HS-27A (cell line): Measurements from ENCODE around the gene NMU.
"Not testable (repeated sequence)": the region's sequence is repeated elsewhere in the genome, so short reads cannot be mapped to it uniquely, and the experiment has no call there.

Experiments
- DNase-seq: peaks from one replicate; pipeline ENCODE4 v3.0.0-alpha.2; 2012; ENCODE audit warnings: low read depth, missing footprints

NMU gene

DNA sequence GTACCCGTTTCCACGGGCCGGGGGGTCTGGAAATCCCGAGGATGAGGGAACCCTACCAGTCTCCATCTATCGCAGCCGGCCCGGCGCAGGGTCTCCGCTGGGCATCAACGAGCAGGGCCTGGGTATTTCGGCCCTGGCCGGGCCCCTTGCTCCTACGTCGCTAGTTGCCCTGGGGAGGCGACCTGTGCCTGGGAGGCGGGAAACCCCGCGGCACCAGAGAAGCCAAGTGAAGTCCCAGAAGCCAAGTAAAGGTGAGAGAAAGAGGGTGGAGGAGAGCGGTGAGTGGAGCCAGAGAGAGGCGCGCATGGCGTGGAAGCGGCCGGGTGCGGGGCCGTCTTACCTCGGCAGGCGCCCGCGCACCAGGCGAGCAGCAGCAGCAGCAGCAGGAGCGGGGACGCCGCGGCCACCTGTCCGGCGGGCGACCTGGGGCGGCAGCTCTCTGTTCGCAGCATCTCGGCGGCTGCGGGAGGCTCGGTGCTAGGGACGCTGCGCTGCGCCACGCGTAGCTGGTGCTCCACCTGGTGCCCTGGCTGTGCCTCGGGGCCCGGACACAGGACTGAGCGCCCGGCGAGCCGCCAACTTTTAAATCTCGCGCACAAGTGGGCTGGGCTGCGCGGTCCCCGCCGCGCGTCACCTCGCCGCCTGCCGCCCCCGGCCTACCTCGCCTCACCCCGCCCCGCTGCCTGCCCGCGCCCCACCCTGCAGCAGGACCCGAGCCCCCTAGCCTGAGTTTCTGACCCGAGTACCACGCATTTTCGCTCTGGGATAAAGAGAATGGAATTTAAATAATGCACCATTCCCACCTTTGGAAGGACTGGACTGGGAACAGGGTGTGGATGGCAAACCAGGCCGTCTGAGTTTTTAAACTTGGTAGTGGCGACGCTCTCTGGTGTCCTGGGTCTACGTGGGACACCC, at the start of gene NMU:
TSS of gene NMU (minus strand) at position 558 of the 915 bp plus-strand sequence. CDS start at position 452, 106 bp downstream.
- no peak for DNase-seq

- DNase-seq, result no peak
These were observed 48.2 kb upstream of the NMU start for GRCh38 chr4:55684276-55684675.

DNA sequence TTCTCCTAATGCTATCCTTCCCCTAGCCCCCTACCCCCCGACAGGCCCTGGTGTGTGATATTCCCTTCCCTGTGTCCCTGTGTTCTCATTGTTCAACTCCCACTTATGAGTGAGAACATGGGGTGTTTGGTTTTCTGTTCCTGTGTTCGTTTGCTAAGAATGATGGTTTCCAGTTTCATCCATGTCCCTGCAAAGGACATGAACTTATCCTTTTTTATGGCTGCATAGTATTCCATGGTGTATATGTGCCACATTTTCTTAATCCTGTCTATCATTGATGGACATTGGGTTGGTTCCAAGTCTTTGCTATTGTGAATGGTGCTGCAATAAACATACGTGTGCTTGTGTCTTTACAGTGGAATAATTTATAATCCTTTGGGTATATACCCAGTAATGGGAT, 46.7 kb upstream of the NMU start:
- DNase-seq, result not testable (repeated sequence)

- DNase-seq, result no peak
These were observed 46.2 kb upstream of the NMU start for GRCh38 chr4:55682295-55682694.

DNA sequence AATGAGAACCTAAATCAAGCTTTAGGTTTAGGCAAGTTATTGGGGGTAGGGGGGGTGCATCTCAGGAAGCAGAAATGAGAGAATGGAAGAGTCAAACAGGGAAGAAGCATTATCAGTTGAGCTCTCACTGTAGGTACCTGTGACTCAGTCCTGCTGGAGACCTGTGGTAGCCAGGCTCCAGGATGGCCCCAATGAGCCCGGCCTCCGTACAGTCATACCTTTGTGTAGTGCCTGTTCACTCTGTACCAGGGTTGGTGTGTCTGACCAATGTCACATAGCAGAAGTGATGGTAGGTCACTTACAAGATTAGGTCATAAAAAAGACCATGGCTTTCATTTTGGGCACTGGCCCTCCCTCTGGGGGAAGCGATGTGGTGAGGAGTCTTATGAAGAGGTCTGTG, 45.3 kb upstream of the NMU start:
- no peak for DNase-seq

GRCh38 chr4:55675196-55675793, 39.2 kb upstream of the NMU start:
- DNase-seq, result no peak

DNA sequence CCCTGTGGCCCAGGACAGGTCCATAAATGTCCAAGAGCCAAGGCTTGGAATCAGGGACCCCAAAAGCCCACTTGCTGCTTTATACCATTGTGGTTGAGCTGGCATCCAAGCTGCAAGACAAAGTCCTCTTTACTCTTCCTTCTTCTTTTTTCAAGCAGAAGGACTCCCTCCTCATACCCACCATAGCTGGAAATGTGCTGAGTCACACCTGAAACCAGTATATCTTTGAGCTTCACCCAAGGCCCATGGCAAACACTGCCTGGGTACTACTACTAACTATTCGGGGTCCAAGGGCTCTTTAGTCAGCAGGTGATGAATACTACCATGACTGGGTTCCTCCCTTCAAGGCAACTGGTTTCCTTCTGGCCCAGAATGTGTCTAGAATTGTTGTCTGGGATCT, 37.3 kb upstream of the NMU start:
- no peak for DNase-seq

DNA sequence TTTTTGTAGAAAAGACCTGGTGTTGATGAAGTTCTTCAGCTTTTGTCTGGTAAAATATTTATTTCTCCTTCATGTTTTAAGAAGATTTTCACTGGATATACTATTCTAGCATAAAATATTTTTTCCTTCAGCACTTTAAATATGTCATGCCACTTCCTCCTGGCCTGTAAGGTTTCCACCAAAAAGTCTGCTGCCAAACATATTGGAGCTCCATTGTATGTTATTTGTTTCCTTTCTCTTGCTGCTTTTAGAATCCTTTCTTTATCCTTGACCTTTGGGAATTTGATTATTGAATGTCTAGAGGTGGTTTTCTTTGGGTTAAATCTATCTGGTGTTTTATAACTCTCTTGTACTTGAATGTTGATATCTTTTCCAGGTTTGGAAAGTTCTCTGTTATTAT, 35.6 kb upstream of the NMU start:
- no peak for DNase-seq

DNA sequence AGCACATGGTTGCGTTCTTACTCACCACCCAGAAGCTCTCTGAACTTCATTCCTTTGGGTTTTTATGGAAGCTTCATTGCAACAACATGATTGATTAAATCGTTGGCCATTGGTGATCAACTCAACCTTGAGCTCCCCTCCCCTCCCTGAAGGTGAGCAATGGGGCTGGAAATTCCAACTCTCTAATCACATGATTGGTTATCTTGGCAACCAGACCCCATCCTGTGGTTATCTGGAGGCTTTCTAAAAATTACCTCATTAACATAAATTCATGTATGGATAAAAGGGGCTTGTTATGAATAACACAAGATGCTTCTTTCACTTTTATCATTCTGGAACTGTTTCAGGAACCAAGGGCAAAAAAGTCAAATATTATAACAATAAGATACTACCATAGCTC, 34.6 kb upstream of the NMU start:
- DNase-seq, result no peak

DNA sequence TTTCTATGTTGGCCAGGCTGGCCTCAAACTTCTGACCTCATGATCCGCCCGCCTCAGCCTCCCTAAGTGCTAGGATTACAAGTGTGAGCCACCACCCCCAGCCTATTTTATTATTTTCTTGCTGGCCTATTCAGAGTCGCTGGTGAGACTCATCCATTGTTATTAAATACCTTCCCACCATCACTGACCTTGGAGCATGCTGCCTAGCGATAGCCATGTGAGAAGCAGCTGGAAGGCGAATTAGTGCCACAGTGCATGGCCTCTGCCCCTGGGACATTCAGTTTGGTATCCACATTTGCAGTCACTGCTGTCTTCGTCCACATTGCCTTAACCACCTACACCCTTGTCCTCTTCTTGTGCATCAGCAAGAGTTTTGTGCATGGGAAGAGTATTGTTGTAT, 32.4 kb upstream of the NMU start:
- DNase-seq, result no peak

DNA sequence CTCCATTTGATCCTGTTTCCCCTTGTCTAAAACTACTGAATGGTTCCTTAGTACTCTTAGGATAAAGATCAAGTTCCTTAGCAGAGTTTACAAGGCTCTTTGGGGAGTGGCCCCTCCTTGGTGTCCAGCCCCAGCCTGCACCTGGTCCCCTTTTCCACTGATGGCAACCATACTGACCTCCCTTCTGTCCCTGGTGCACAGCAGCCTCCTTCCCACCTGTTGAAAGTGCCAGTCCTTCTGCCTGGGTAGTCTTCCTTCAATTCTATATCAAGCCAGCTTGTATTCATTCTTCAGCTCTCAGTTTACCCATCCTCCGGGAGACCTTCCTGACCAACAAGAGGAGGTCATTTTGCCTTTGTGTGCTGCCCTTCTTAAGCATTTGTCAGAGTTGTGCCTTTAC, 30.4 kb upstream of the NMU start:
- no peak for DNase-seq

- no peak for DNase-seq
These were observed 27.0 kb upstream of the NMU start for GRCh38 chr4:55663145-55663544.

- no peak for DNase-seq
These were observed 25.4 kb upstream of the NMU start for GRCh38 chr4:55661398-55662056.

- no peak for DNase-seq
These were observed 22.6 kb upstream of the NMU start for GRCh38 chr4:55658657-55659056.

DNA sequence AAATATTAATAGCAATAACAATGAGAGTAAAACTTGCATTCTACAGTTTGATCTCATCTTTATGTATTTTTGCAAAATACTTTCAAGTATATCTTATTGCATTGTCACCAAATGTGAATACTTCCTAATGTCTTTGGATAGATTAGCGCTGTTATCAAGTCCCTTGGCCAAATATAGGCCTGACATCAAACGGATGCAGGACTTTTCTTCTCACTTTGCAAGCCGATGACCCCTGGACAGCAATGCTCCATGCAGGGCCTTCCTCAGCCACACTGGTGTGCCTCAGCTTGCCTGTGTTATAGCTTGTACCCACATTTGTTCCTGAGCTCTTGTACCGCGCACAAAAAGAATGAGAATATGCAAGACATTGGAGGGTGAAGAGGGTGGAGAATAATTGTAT, 18.0 kb upstream of the NMU start:
- DNase-seq, result no peak

GRCh38 chr4:55650483-55650882, 14.4 kb upstream of the NMU start:
- DNase-seq, result no peak

GRCh38 chr4:55637272-55637820, 1.2 kb upstream of the NMU start:
- no peak for DNase-seq

DNA sequence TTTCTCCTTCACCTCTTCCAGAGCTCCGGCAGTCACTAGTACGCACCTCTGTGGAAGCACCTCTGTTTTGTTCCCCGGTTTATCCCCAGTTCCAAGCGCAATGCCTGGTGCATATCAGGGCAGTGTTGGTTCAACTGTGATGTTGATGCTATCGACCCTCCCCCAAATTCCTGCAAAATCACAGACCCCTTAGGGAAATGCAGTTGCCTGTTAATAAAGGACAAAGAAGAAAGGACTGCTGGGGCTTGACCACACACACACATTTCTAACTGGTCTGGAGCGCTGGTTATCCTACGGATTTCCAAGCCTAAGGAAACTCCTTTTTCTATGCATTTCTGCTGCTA, 530 bp upstream of the NMU start:
- no peak for DNase-seq

DNA sequence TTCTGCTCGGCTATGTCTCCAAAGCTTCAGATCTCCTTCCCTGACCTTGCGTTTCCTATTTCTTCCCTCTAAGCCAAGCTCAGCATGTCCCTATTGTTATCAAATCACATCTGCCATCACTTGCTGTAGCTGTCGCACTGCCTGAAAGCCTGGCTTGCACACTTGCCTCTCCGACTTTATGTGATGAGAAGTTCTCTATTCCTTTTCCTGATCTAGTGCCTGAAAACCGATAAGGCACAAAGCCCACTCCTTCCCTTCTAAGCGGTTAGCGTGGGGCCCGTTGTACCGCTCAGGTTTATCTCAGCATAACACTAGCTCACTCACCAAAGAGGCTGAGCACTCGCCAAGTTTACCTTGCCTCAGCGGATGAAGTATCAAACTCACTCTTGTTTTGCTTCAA, 816 bp downstream of the NMU start:
- no peak for DNase-seq

GRCh38 chr4:55634417-55635128, 1.5 kb downstream of the NMU start:
- no peak for DNase-seq

DNA sequence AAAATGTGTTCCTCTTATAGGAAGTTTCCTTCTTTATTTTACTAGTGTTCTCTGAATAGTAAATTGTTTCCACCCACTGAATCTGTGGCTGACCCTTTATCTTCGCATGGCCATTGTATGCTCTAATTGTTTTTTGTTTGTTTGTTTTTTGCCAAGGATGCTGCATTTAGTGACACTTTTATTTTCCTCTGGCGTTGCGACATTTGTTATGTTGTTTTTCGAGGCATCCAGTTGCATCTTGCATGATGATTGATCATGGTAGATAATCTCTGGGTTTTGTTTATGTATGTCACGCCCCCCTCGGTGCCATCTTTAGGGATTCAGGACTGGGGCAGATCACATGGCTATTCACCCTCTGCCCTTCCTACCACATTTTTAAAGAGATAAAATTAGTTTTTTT, 2.2 kb downstream of the NMU start:
- no peak for DNase-seq

DNA sequence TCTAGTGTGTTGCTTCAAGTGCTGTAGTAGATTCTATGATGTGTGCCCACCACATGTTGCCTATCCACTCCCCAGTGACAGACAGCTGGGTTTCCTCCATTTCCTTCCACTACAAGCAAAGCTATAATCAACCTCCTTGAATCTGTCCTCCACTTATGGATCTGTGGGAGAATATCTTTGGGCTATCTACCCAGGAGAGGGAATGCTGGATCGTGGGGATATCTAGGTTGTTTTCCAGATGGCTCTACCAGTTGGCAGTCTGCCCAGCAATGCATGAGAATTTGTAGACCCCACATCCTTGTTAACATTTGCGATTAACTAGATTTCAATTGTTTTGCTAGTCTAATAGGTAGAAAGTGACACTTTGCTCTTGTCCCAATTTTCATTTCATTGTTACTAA, 10.3 kb downstream of the NMU start:
- no peak for DNase-seq
